GM23338 (cell line): ENCODE measurements around the gene P4HTM.

Source experiments
- CREB1 ChIP-seq: fragments of 250-450 bp; sonication (Bioruptor Pico); IDR thresholded peaks from 2 replicates; pipeline ENCODE4 v1.5.0; 2020; ENCODE audit warnings: low read depth, mild to moderate bottlenecking, moderate library complexity
- EZH2 ChIP-seq: fragments of 200-600 bp; sonication (generic); IDR thresholded peaks from one replicate; pipeline ENCODE4 v1.8.0; 2017; ENCODE audit warnings: antibody characterized with exemption, mild to moderate bottlenecking, low read depth; ENCODE audit not compliant: unreplicated experiment
- EZH2phosphoT487 ChIP-seq: fragments of 200-600 bp; sonication (generic); IDR thresholded peaks from one replicate; pipeline ENCODE4 v1.8.1; 2018; ENCODE audit warnings: antibody characterized with exemption; ENCODE audit not compliant: unreplicated experiment
- JUNB ChIP-seq: IDR thresholded peaks from one replicate; pipeline ENCODE4 v1.6.1; 2016; ENCODE audit warnings: antibody characterized with exemption; ENCODE audit not compliant: unreplicated experiment
- NANOG ChIP-seq: IDR thresholded peaks from 2 replicates; pipeline ENCODE4 v1.6.1; 2016; ENCODE audit warnings: antibody characterized with exemption, borderline replicate concordance
- POLR2AphosphoS5 ChIP-seq: IDR thresholded peaks from 2 replicates; pipeline ENCODE4 v1.6.1; 2016; ENCODE audit warnings: antibody characterized with exemption, low read depth
- STAT1 ChIP-seq: IDR thresholded peaks from one replicate; pipeline ENCODE4 v1.6.1; 2016; ENCODE audit warnings: antibody characterized with exemption; ENCODE audit not compliant: unreplicated experiment
- ZNF114 ChIP-seq: fragments of 250-450 bp; sonication (Bioruptor Pico); IDR thresholded peaks from 2 replicates; pipeline ENCODE4 v1.5.0; 2020; ENCODE audit warnings: mild to moderate bottlenecking, moderate library complexity
- ZNF331 ChIP-seq: fragments of 250-450 bp; sonication (Bioruptor Pico); IDR thresholded peaks from 2 replicates; pipeline ENCODE4 v1.5.0; 2020; ENCODE audit warnings: low read depth, mild to moderate bottlenecking, moderate library complexity
- TF ChIP-seq, protein P1 (sequence below), 2 experiments: fragments of 200-600 bp in 1 of 2; sonication (generic) in 1 of 2; conservative IDR thresholded peaks; 2 replicates each; pipeline versions ENCODE4 v1.5.1 to v1.6.1; 2016 to 2017; ENCODE audit warnings: antibody characterized with exemption in 2 of 2, low read depth in 2 of 2, mild to moderate bottlenecking in 2 of 2, moderate library complexity in 1 of 2
- TF ChIP-seq, protein P2 (sequence below): IDR thresholded peaks from one replicate; pipeline ENCODE4 v1.6.1; 2018; ENCODE audit warnings: antibody characterized with exemption; ENCODE audit not compliant: unreplicated experiment
- TF ChIP-seq, protein P3 (sequence below): IDR thresholded peaks from 2 replicates; pipeline ENCODE4 v1.6.1; 2016; ENCODE audit warnings: antibody characterized with exemption
- TF ChIP-seq, protein P4 (sequence below): fragments of 250-450 bp; sonication (Bioruptor Pico); IDR thresholded peaks from 2 replicates; pipeline ENCODE4 v1.5.0; 2020; ENCODE audit warnings: mild to moderate bottlenecking, moderate library complexity

DNA sequence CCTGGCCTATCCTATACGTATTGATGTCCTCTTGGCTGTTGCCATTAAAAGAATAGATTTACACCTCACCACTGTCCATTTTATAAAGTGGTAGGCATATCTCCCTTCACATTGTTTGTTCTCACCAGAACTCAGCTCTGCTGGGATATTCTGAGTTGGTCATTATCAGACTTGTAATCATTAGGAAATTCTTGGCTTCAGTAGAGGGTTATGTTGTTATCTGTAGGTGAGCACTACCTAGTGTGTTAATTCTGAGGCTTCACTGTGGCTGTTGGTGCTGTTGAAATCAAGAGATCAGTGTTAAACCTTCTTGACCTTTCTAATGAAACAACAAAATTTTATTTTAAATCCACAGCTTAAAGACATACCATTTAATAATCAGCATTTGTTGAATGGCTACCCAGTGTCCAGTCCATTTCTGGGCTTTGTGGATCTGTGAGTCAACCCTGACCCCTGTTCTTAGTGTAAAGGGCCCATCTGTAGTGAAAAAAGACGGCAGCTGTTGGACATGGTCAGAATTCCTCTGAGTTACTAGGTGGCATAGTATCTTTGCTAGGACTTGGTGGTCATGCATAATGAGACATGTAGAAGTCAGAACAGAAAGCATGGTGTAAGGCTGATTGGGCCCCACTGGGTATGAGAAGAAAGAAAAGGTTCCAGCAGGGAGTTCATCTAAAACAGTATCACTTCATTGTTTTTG is 32.9 kb upstream of the P4HTM start:
- no peak for TF ChIP-seq CREB1 (CRISPR knock-in tag)
- TF ChIP-seq, protein P1, sequence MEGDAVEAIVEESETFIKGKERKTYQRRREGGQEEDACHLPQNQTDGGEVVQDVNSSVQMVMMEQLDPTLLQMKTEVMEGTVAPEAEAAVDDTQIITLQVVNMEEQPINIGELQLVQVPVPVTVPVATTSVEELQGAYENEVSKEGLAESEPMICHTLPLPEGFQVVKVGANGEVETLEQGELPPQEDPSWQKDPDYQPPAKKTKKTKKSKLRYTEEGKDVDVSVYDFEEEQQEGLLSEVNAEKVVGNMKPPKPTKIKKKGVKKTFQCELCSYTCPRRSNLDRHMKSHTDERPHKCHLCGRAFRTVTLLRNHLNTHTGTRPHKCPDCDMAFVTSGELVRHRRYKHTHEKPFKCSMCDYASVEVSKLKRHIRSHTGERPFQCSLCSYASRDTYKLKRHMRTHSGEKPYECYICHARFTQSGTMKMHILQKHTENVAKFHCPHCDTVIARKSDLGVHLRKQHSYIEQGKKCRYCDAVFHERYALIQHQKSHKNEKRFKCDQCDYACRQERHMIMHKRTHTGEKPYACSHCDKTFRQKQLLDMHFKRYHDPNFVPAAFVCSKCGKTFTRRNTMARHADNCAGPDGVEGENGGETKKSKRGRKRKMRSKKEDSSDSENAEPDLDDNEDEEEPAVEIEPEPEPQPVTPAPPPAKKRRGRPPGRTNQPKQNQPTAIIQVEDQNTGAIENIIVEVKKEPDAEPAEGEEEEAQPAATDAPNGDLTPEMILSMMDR (conservative IDR thresholded peaks at IDR 0.05; ENCODE audit: low read depth in 2 of 2) = no peak
- TF ChIP-seq, protein P2, sequence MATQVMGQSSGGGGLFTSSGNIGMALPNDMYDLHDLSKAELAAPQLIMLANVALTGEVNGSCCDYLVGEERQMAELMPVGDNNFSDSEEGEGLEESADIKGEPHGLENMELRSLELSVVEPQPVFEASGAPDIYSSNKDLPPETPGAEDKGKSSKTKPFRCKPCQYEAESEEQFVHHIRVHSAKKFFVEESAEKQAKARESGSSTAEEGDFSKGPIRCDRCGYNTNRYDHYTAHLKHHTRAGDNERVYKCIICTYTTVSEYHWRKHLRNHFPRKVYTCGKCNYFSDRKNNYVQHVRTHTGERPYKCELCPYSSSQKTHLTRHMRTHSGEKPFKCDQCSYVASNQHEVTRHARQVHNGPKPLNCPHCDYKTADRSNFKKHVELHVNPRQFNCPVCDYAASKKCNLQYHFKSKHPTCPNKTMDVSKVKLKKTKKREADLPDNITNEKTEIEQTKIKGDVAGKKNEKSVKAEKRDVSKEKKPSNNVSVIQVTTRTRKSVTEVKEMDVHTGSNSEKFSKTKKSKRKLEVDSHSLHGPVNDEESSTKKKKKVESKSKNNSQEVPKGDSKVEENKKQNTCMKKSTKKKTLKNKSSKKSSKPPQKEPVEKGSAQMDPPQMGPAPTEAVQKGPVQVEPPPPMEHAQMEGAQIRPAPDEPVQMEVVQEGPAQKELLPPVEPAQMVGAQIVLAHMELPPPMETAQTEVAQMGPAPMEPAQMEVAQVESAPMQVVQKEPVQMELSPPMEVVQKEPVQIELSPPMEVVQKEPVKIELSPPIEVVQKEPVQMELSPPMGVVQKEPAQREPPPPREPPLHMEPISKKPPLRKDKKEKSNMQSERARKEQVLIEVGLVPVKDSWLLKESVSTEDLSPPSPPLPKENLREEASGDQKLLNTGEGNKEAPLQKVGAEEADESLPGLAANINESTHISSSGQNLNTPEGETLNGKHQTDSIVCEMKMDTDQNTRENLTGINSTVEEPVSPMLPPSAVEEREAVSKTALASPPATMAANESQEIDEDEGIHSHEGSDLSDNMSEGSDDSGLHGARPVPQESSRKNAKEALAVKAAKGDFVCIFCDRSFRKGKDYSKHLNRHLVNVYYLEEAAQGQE = no peak
- no peak for TF ChIP-seq EZH2
- TF ChIP-seq EZH2phosphoT487 = no peak
- TF ChIP-seq POLR2AphosphoS5 = no peak
- no peak for TF ChIP-seq ZNF331 (CRISPR knock-in tag)
- TF ChIP-seq, protein P3, sequence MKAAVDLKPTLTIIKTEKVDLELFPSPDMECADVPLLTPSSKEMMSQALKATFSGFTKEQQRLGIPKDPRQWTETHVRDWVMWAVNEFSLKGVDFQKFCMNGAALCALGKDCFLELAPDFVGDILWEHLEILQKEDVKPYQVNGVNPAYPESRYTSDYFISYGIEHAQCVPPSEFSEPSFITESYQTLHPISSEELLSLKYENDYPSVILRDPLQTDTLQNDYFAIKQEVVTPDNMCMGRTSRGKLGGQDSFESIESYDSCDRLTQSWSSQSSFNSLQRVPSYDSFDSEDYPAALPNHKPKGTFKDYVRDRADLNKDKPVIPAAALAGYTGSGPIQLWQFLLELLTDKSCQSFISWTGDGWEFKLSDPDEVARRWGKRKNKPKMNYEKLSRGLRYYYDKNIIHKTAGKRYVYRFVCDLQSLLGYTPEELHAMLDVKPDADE = no peak
- no peak for TF ChIP-seq NANOG
- TF ChIP-seq ZNF114 (CRISPR knock-in tag) = no peak
- no peak for TF ChIP-seq STAT1
- no peak for TF ChIP-seq JUNB
- TF ChIP-seq, protein P4, sequence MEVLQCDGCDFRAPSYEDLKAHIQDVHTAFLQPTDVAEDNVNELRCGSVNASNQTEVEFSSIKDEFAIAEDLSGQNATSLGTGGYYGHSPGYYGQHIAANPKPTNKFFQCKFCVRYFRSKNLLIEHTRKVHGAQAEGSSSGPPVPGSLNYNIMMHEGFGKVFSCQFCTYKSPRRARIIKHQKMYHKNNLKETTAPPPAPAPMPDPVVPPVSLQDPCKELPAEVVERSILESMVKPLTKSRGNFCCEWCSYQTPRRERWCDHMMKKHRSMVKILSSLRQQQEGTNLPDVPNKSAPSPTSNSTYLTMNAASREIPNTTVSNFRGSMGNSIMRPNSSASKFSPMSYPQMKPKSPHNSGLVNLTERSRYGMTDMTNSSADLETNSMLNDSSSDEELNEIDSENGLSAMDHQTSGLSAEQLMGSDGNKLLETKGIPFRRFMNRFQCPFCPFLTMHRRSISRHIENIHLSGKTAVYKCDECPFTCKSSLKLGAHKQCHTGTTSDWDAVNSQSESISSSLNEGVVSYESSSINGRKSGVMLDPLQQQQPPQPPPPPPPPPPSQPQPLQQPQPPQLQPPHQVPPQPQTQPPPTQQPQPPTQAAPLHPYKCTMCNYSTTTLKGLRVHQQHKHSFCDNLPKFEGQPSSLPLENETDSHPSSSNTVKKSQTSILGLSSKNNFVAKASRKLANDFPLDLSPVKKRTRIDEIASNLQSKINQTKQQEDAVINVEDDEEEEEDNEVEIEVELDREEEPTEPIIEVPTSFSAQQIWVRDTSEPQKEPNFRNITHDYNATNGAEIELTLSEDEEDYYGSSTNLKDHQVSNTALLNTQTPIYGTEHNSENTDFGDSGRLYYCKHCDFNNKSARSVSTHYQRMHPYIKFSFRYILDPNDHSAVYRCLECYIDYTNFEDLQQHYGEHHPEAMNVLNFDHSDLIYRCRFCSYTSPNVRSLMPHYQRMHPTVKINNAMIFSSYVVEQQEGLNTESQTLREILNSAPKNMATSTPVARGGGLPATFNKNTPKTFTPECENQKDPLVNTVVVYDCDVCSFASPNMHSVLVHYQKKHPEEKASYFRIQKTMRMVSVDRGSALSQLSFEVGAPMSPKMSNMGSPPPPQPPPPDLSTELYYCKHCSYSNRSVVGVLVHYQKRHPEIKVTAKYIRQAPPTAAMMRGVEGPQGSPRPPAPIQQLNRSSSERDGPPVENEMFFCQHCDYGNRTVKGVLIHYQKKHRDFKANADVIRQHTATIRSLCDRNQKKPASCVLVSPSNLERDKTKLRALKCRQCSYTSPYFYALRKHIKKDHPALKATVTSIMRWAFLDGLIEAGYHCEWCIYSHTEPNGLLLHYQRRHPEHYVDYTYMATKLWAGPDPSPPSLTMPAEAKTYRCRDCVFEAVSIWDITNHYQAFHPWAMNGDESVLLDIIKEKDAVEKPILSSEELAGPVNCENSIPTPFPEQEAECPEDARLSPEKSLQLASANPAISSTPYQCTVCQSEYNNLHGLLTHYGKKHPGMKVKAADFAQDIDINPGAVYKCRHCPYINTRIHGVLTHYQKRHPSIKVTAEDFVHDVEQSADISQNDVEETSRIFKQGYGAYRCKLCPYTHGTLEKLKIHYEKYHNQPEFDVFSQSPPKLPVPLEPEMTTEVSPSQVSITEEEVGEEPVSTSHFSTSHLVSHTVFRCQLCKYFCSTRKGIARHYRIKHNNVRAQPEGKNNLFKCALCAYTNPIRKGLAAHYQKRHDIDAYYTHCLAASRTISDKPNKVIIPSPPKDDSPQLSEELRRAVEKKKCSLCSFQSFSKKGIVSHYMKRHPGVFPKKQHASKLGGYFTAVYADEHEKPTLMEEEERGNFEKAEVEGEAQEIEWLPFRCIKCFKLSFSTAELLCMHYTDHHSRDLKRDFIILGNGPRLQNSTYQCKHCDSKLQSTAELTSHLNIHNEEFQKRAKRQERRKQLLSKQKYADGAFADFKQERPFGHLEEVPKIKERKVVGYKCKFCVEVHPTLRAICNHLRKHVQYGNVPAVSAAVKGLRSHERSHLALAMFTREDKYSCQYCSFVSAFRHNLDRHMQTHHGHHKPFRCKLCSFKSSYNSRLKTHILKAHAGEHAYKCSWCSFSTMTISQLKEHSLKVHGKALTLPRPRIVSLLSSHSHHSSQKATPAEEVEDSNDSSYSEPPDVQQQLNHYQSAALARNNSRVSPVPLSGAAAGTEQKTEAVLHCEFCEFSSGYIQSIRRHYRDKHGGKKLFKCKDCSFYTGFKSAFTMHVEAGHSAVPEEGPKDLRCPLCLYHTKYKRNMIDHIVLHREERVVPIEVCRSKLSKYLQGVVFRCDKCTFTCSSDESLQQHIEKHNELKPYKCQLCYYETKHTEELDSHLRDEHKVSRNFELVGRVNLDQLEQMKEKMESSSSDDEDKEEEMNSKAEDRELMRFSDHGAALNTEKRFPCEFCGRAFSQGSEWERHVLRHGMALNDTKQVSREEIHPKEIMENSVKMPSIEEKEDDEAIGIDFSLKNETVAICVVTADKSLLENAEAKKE (CRISPR knock-in tag) = no peak
